Activated CD4-positive, alpha-beta T cell treated with anti-CD3 and anti-CD28 coated beads for 4 hours (primary cell): ENCODE measurements around the gene ABCC4.
"Not testable (repeated sequence)": the region's sequence is repeated elsewhere in the genome, so short reads cannot be mapped to it uniquely, and the experiment has no call there.

Source experiments
- DNase-seq, 2 donors: peaks; one replicate each; pipeline ENCODE4 v3.0.0-alpha.2; 2020

The ABCC4 gene

DNA sequence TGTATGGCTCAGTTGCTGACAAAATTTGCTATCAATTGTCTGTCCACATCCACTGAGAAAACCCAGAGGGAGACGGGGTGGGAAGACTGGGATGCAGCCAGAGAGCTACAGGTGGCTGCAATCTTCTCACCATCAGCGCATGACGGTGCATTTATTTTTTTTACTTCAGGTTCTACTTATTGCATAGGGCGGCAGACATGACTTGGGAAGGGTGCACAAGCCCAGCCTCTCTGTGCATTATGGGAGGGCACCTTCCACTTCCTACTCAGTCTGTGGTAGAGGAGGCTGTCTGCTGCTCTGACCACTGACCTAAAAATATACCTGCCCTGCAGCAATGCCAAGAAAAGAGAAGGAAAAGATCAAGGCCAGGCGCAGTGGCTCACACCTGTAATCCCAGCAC is 73.1 kb downstream of the ABCC4 start:
- DNase-seq, result no peak

DNA sequence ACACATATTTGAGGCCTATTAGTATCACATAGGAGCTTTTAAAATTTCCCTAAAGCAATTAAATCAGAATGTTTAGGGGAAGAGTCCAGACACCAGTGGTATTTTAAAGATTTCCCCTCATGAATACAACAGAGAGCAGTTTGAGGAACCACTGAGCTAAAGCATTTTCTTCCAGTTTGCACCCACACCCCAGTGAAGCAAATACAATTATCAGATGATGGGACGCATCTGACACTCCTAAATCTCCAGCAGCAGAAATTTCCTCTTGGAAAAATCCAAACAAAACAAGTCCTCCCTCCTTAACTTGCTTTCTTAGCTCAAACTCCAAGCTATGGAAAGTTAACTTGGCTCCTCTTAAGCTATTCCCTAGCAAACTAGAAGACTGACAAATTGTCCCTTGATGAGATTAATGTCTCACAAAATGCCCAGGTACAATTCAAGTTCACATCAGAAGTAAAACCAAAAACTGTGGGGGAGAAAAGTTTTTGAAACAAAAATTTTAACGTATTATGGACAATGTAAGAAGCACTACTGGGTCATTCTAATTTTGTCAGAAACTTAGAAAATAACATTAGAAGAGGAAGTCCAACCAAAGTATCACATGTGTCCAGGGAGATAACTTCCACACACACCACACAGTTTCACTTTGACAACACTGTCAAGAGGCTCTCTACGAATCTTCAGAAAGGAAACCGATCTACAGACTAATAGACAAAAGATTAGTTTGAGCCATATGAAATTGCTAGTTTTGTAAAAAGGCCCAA is 74.1 kb downstream of the ABCC4 start:
- DNase-seq, result no peak

DNA sequence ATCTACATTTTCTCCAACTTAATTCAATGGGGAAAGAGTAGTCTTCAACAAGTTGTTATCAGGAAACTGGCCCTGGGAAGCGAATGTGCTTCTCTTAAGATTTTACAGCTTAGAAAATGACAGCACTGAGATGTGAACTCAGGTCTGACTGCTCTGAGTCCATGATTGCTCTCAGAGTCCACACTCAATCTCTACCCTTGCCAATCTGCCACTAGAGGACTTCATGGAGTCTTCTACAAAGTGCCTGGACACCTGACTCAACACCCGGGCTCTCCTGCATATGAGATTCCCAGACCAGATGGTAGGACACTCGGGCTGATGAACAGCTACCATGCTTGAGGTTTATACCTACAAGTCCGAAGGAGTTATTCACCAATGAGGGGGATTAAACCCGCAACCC is 74.8 kb downstream of the ABCC4 start:
- DNase-seq, result no peak

DNA sequence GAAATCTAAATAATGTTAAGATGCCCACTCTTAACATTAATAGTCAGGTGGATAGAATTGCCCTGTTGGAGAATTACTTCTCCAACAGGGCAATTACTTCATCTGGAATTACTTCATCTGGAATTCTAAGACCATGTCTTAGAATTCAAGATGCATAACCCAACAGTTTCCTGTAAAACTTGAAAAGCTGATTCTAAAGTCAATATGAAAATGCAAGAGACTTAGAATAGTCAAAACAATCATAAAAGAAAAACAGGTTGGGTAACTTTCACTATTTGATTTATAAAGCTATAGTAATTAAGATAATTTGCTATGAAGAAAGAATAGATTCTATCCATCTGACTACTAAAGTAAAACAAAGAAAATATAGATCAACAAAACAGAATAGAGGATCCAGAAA is 75.2 kb downstream of the ABCC4 start:
- DNase-seq, result no peak

DNA sequence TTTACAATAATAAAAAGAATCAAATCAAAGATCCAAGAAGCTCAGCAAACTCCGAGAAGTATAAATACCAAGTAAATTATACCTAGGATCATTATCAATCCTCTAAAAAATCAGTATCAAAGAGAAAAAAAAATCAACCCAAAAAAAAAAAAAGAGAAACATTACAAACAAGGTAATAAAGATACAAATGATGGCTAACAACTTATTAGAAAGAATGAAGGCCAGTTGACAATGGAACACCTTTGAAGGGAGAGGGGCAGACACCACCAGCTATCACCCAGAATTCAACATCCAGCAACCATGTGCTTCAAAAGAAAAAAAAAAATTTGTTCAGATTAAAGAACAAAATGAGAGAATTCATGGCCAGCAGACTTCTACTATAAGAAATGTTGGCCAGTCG is 77.2 kb downstream of the ABCC4 start:
- DNase-seq, result no peak

DNA sequence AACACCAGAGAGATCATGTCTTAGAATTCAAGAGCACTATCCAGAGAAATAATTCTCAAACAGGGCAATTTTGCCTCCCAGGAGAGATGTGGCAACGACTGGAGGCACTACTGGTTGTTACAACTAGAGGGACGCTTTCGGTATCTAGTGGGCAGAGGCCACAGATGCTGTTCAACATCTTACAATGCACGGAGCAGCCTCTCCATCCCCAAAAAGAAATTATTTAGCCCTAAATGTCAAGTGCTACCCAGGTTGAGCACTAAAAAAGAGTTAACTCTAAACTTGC is 78.6 kb downstream of the ABCC4 start:
- no peak for DNase-seq

DNA sequence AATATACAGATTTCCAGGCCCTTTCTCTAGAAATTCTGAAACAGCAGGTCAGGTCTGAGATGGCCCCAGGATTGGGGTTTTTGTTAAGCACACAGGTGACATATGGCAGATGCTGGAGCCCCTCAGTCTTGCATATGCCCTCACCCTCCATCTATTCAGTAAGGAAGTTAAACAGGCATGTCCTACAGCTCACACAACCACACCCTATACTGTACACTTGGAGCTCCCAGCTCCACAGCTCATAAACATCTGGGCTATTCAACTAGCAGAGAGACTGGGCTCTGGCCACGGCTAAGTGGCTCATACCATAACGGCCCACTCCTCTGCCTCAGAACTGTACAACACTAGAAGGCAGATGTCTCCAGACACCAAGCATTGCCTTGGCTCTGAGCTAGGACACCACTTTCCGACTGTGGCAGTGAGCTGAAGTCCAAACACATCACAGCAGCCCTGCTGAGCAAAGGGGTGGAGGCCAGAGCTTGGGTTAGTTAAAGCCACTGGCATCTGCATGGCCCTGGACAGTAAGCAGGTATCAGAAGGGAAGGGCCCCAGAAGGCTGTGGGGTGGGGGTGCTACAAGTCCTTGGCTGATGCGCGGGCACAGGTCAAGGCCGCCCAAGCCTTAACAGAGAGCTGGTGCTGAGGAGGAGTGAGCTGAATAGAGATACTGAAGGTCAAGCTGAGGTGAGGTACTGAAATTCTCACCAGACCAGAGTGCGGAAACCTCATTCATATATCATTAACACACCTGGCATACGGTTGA is 79.1 kb downstream of the ABCC4 start:
- no peak for DNase-seq

DNA sequence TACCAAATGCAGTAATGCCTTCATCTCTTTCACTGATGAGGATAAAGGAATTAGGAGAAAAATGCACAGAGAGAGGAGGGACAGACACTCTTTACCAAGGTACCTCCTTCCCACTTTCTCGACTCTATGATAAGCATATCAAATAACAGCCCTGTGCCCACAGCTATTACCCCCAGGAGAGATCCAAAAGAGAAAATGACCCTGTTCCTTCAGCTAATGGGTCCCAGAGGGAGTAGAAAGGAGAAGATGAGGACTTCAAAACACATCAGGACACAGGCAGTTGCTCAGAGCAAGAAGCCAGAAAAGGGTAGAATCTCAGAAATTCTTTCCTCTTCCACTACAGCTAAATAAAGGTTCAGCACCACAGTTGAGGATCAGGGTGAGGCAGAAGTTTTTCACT is 80.6 kb downstream of the ABCC4 start:
- DNase-seq, result no peak

DNA sequence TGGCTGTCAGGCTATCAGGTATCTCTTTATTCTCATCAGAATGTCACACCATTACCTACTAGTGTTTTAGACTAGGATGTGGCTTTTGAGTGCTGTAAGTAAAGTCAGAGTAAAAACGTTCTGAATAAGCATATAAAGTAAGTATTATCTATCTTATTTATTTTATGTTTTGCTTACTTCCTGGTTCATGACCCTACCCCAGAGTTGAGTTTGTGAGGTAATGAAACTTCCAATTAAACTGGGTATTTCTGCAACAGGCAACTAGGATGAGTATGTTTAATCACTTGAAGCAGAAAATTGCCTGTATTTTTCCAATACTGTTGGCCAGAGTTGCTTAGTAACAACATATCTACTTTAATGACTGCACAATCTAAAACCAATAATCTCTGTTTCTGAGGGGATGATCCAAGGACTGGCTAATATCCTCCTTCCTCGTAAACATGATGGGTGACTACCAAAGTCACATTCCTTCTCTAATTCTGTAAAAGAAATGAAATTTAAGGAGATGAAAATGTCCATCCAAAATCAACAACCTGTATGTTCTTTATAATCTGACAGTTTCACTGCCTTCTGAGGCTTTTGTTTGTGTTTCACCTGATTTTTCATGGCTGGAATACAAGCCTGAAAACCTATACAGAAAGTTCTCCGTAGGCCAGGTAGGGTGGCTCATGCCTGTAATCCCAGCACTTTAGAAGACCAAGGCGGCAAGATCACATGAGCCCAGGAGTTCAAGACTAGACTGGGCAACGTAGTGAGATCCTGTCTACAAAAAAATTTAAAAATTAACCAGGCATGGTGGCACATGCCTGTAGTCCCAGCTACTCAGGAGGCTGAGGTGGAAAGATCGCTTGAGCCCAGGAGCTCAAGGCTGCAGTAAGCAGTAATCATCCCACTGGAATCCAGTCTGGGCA is 83.1 kb downstream of the ABCC4 start:
- DNase-seq, result no peak

DNA sequence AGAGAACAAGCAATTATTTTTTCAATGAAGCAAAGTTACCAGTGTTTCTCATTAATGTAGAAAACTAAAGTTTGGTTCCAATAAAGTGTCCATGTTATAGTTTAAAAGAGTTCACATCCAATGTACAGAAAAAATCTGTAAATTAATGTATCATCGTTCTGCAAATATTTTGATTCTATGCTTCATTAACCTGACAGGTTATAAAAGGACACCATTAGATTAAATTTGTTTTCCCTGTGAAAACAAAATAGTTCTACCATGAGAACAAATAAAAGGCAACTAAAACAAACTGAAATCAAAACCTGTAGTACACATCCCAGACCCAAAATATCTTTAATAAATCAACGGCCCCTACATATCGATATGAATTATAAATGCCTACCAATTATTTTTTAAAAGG is 85.1 kb downstream of the ABCC4 start:
- DNase-seq, result no peak

DNA sequence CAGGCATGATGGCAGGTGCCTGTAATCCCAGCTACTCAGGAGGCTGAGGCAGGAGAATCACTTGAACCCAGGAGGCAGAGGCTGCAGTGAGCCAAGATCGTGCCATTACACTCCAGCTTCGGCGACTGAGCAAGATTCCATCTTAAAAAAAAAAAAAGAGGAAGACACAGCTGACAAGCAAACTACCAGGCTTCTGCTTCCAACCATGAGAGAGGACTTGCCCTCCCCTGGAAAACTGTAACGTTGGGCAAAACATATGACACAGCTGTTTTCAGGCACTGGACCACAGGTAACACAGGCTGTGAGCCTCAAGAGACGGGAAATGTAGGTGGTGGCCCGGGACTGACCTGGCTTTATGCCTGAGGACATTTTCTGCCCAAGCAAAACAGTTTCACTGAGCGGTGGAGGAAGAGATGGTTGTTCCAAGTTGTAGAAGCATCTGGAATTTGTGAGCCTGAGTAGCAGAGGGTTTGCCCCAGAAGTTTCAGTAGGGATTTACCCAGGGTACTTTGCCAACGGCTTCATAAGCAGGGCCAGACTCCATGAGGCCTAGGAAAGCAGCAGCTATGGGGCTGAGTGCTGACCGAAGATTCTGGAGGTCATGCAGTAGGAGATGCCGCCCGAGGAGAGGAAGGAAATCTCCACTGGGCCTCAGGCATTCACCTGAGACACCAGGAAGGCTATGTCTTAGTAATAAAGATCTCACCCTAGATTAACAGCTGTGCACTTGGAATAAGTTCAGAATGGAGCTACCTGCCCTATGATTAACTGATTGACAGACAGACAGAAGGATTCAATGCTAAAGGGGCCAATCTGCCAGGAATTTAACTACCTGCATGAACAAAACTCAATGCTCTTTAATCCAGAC is 88.0 kb downstream of the ABCC4 start:
- DNase-seq, result no peak

DNA sequence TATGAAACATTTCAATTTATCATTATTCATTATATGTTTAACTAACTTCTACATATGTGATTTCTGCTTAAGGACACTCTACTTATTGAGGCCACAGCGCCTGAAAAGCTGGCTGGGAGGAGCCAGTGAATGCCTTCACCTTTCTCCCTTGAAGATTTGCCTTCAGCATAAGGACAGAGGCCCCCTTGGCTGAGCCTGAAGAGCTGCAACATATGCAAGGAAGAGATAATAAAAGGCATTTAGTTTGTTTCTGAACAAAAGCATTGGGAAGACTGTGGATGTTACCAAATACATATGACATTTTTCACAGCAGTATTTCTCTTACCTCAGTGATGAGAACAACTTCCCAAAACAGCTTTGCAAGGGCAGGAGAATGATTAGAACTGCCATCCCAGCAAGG is 92.1 kb downstream of the ABCC4 start:
- no peak for DNase-seq

DNA sequence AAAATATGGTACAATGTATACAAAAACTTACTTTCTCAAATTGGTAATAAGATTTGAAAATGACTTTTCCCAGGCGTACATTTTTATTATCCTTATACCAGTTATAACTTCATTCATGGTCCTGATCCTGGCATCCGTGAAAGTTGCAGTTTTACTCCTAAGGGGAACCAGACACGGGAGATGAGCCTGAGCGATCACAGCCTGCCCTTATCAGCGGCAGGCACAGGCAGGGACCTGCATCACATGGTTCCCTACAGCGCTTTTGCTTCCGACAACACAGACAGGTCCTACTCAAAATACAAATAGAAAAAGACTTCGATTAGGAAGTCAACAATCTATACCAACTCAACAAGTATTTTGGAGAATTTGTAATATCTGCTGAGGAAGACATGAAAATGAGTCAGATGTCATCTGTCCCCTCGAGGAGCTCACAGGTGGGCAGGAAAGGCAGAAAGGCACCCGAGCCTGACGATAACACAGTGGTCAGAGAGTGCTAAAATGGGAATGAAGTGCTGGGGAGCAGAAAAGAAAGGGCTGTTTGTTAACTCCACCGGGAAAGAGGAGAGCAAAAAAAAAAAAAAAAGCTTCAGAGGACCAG is 93.4 kb downstream of the ABCC4 start:
- DNase-seq, result no peak

DNA sequence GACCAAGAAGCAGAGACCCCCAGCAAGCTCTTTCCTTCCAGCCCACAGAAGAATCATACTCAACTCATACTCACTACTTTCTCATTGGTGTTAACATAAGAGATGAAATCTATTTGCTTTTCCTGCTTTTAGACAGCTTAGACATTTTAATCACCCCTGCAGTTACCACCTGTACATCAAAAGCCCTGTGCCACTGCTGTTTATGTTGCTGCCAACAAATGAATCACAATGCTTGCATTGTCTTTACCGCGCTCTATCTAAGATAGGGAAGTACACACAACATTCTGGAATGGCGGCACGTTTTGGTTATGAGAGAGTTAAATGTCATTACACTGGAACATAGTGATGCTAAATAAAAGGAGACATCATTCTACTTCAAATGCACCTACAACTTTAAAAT is 95.1 kb downstream of the ABCC4 start:
- DNase-seq, result no peak

DNA sequence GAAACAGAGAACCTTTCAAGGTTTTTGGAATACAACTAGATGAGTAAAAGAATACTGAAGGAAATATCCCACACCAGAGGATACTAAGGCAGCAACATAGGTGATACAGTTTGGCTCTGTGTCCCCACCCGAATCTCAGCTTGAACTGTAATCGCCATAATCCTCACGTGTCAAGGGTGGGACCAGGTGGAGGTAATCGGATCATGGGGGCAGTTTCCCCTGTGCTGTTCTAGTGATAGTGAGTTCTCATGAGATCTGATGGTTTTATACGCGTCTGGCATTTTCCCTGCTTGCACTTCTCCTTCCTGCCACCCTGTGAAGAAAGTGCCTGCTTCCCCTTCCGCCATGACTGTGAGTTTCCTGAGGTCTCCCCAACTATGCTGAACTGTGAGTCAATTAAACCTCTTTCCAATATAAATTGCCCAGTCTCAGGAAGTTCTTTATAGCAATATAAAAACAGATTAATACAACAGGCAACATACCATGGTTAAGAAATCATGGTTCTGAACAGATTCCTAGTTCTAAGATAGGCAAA is 97.0 kb downstream of the ABCC4 start:
- no peak for DNase-seq

DNA sequence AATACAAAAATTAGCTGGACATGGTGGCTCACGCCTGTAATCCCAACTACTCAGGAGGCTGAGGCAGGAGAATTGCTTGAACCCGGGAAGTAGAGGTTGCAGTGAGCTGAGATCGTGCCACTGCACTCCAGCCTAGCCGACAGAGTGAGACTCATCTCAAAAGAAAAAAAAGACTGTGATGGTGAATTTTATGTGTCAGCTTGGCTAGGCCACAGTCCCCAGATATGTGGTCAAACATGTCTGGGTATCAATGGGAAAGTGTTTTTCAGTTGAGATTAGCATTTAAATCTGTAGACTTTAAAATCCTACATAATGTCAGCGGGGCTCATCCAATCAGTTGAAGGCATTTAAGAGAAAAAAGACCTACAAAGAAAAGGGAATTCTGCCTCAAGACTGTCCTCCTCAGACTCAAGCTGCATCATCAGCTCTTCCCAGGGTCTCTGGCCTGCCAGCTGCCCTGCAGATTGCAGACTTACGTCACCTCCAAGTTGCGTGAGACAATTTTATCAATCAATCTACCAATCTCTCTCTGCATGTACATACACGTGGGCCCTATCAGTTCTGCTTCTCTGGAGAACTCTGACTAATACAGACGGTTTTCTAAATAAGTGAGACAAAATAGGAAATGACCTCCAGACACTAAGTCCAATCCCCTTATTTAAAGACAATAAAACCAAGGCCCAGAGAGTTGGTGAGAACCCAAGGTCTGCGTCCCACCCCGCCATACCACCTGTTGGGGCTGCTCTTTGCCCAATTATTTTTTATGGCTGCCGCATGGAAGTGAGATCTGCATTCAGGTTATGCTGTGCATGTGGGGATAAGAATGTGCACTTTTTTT is 99.2 kb downstream of the ABCC4 start:
- no peak for DNase-seq

DNA sequence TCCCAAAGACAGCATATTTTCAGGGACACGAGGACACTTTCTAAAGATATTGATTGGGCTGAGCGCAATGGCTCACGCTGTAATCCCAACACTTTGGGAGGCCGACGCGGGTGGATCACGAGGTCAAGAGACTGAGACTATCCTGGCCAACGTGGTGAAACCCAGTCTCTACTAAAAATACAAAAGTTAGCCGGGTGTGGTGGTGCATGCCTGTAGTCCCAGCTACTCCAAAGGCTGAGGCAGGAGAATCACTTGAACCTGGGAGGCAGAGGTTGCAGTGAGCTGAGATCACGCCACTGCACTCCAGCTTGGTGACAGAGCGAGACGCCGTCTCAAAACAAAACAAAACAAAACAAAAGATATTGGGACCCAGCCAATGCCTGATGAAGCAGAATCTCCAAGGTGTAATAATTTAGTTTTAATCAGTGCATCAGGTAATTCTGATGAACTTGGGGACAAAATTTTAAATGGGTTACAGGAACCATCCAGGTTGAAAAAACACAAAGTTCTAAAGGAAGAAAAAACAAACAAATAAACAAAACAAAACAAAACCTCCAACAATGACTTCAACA is 100.8 kb downstream of the ABCC4 start:
- not testable (repeated sequence) for DNase-seq

DNA sequence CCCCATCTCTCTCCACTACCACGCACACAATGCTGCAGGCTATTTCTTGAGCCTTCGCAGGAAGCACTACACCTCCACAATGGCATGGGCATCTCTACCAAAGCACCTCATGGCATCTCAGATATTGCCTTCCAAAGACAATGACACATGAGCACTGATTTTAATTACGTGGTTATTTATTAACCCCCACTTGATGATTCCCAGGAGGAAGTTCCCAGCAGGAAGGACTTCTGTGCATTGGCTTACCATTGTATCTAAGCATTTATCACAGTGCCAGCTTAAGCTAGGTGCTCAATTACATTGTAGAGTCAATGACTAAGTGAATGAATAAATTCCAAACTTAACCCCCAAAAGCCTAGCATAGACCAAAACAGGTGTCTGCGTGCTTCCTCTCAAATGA is 101.4 kb downstream of the ABCC4 start:
- DNase-seq, result no peak

DNA sequence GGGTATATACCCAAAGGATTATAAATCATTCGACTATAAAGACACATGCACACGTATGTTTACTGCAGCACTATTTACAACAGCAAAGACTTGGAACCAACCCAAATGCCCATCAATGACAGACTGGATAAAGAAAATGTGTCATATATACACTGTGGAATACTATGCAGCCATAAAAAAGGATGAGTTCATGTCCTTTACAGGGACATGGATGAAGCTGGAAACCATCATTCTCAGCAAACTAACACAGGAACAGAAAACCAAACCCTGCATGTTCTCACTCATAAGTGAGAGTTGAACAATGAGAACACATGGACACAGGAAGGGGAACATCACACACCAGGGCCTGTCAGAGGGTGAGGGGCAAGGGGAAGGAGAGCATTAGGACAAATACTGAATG is 102.6 kb downstream of the ABCC4 start:
- DNase-seq, result not testable (repeated sequence)

DNA sequence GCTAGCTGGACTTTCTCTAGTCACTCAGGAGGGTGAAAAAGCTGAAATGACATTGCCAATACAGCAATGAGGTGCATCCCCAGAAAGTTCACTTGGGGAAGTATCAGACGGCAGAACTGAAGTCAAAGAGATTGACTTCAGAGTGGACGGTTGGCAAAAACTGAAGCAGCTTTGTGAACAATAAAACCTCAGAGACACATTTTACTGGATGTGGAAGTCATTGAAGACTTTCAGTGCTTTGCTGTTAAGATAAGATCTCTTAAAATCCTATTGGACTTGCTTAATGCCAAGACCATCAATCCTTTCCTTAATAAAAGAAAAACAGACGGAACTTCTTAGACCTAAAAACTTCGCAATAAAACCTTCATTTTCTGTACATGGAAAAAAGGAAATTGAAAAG is 103.7 kb downstream of the ABCC4 start:
- DNase-seq, result no peak

DNA sequence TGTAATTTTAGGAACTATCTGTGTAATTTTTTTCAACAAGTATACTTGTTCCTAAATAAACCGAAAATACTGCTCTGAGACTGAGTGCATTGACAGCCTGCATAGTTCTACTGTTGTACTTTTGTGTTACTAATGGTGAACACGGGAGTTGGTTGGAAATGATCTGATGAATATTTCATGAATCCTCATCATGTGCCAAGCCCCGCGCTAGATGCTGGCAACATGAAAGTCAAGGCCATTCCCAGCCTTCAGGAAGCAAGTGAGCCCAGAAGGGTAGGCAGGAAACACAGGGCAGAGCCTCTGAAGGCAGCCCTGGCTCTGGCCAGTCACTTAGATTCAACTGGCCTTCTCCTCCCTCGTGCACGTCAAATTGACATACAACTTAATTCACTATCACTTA is 106.1 kb downstream of the ABCC4 start:
- DNase-seq, result no peak
